WTC11 (cell line): ENCODE data around the gene METTL25B. TPM values are rescaled to one million over a fixed set of nuclear protein-coding genes. Genes with fewer than 3 reads are reported as not detected.

Experiments used
- ATAC-seq: fragments of 200-7000 bp; cut with Tn5 transposase; 2 replicates; pipeline ENCODE4 v1.10.0; 2021; ENCODE audit warnings: mild to moderate bottlenecking, moderate library complexity
- Bru-seq: library from RNA; stranded (reverse); fragments of 400-500 nt; gene quantifications from one replicate; lab custom pipeline; 2021; lab: Mats Ljungman, UMichigan
- CTCF ChIA-PET: fragments of 300-600 bp; sonication (Branson Sonifier 250); formaldehyde crosslinking; loops from one replicate; lab custom pipeline; 2021; ENCODE audit warnings: antibody characterized with exemption; lab: Charles Lee
- POLR2A ChIA-PET: fragments of 350-600 bp; sonication (Branson Sonifier 250); formaldehyde crosslinking; loops from one replicate; lab custom pipeline; 2021; ENCODE audit warnings: antibody characterized with exemption; lab: Charles Lee
- DNase-seq: peaks from one replicate; pipeline ENCODE4 v3.0.0; 2021; ENCODE audit warnings: low spot score
- H3K27ac Mint-ChIP-seq: 2 replicates; pipeline ENCODE4 v1.8.0; 2021; ENCODE audit warnings: mixed read lengths
- H3K27me3 Mint-ChIP-seq: 2 replicates; pipeline ENCODE4 v1.8.0; 2021; ENCODE audit warnings: low read depth, mild to moderate bottlenecking, moderate library complexity, mixed read lengths
- H3K36me3 Mint-ChIP-seq: 2 replicates; pipeline ENCODE4 v1.8.0; 2021; ENCODE audit warnings: mixed read lengths
- H3K4me1 Mint-ChIP-seq: 2 replicates; pipeline ENCODE4 v1.8.0; 2022; ENCODE audit warnings: mixed read lengths
- H3K4me3 Mint-ChIP-seq: 2 replicates; pipeline ENCODE4 v1.8.0; 2021; ENCODE audit warnings: mild to moderate bottlenecking, moderate library complexity, mixed read lengths
- H3K9me3 Mint-ChIP-seq: 2 replicates; pipeline ENCODE4 v1.8.0; 2021; ENCODE audit warnings: mixed read lengths
- ARID4B ChIP-seq: sonication (generic); formaldehyde crosslinking; IDR thresholded peaks from 2 replicates; pipeline ENCODE4 v1.8.0; 2023; ENCODE audit warnings: missing genetic modification reagents, mild to moderate bottlenecking, borderline replicate concordance
- CBFB ChIP-seq: sonication (generic); formaldehyde crosslinking; IDR thresholded peaks from 2 replicates; pipeline ENCODE4 v1.8.1; 2022; ENCODE audit warnings: mild to moderate bottlenecking, low read depth, missing genetic modification reagents
- CDX4 ChIP-seq: fragments of 250-450 bp; sonication (Bioruptor Pico); IDR thresholded peaks from 2 replicates; pipeline ENCODE4 v1.9.0; 2021; ENCODE audit warnings: moderate library complexity, mild to moderate bottlenecking, inconsistent platforms, borderline replicate concordance
- E2F4 ChIP-seq: sonication (generic); formaldehyde crosslinking; IDR thresholded peaks from 2 replicates; pipeline ENCODE4 v1.8.1; 2022; ENCODE audit warnings: low read depth, mild to moderate bottlenecking, moderate library complexity, missing genetic modification reagents, borderline replicate concordance
- E2F5 ChIP-seq: sonication (generic); formaldehyde crosslinking; IDR thresholded peaks from 2 replicates; pipeline ENCODE4 v1.8.1; 2022; ENCODE audit warnings: mild to moderate bottlenecking, moderate library complexity, missing genetic modification reagents
- FOXP1 ChIP-seq: sonication (generic); formaldehyde crosslinking; IDR thresholded peaks from 2 replicates; pipeline ENCODE4 v1.8.0; 2022; ENCODE audit warnings: missing genetic modification reagents, mild to moderate bottlenecking, moderate library complexity, borderline replicate concordance
- FOXP4 ChIP-seq: sonication (generic); formaldehyde crosslinking; IDR thresholded peaks from 2 replicates; pipeline ENCODE4 v1.8.0; 2022; ENCODE audit warnings: mild to moderate bottlenecking, missing genetic modification reagents
- GRHL2 ChIP-seq: fragments of 250-450 bp; sonication (Bioruptor Pico); IDR thresholded peaks from 2 replicates; pipeline ENCODE4 v1.8.0; 2022; ENCODE audit warnings: mild to moderate bottlenecking, moderate library complexity; ENCODE audit not compliant: insufficient replicate concordance, severe bottlenecking
- HMGA2 ChIP-seq: fragments of 250-450 bp; sonication (Bioruptor Pico); IDR thresholded peaks from 2 replicates; pipeline ENCODE4 v1.4.0; 2021; ENCODE audit warnings: mild to moderate bottlenecking, moderate library complexity
- IRF1 ChIP-seq: sonication (generic); formaldehyde crosslinking; IDR thresholded peaks from 2 replicates; pipeline ENCODE4 v1.8.0; 2023; ENCODE audit warnings: missing genetic modification reagents
- JUN ChIP-seq: sonication (generic); formaldehyde crosslinking; IDR thresholded peaks from 2 replicates; pipeline ENCODE4 v1.8.0; 2023; ENCODE audit warnings: mild to moderate bottlenecking, missing genetic modification reagents
- KAT7 ChIP-seq: sonication (generic); formaldehyde crosslinking; IDR thresholded peaks from 2 replicates; pipeline ENCODE4 v1.8.1; 2023; ENCODE audit warnings: missing genetic modification reagents, mild to moderate bottlenecking, borderline replicate concordance
- MAX ChIP-seq: sonication (generic); formaldehyde crosslinking; IDR thresholded peaks from 2 replicates; pipeline ENCODE4 v1.8.0; 2022; ENCODE audit warnings: mild to moderate bottlenecking, missing genetic modification reagents
- PRRX2 ChIP-seq: fragments of 250-450 bp; sonication (Bioruptor Pico); IDR thresholded peaks from 2 replicates; pipeline ENCODE4 v1.8.0; 2021; ENCODE audit warnings: mild to moderate bottlenecking
- SMAD3 ChIP-seq: sonication (generic); formaldehyde crosslinking; IDR thresholded peaks from 2 replicates; pipeline ENCODE4 v1.8.0; 2022; ENCODE audit warnings: missing genetic modification reagents, mild to moderate bottlenecking, borderline replicate concordance
- SP1 ChIP-seq: sonication (generic); formaldehyde crosslinking; conservative IDR thresholded peaks from 2 replicates; pipeline ENCODE4 v1.8.1; 2022; ENCODE audit warnings: missing genetic modification reagents
- TEAD4 ChIP-seq: sonication (generic); formaldehyde crosslinking; IDR thresholded peaks from 2 replicates; pipeline ENCODE4 v1.8.0; 2022; ENCODE audit warnings: mild to moderate bottlenecking, missing genetic modification reagents
- USF1 ChIP-seq: sonication (generic); formaldehyde crosslinking; IDR thresholded peaks from 2 replicates; pipeline ENCODE4 v1.8.0; 2022; ENCODE audit warnings: mild to moderate bottlenecking, missing genetic modification reagents
- ZMAT4 ChIP-seq: fragments of 250-450 bp; sonication (Bioruptor Pico); IDR thresholded peaks from 2 replicates; pipeline ENCODE4 v1.9.0; 2021; ENCODE audit warnings: mild to moderate bottlenecking
- ZNF121 ChIP-seq: sonication (generic); formaldehyde crosslinking; IDR thresholded peaks from 2 replicates; pipeline ENCODE4 v1.8.0; 2023; ENCODE audit warnings: missing genetic modification reagents
- ZNF263 ChIP-seq: sonication (generic); formaldehyde crosslinking; IDR thresholded peaks from 2 replicates; pipeline ENCODE4 v1.8.1; 2022; ENCODE audit warnings: low read depth, mild to moderate bottlenecking, moderate library complexity, missing genetic modification reagents
- ZNF423 ChIP-seq: fragments of 250-450 bp; sonication (Bioruptor Pico); IDR thresholded peaks from 2 replicates; pipeline ENCODE4 v2.1.2; 2022; ENCODE audit warnings: mild to moderate bottlenecking, moderate library complexity
- long read RNA-seq, 3 experiments: library from RNA in 1 of 3; library from capped mRNA in 1 of 3; library from polyadenylated mRNA in 1 of 3; unstranded in 2 of 3; stranded (forward) in 1 of 3; transcript quantifications; one replicate each; pipeline ENCODE4 v2.0.0, GENCODE V29; 2021
- total RNA-seq: library from RNA; stranded (reverse); gene quantifications from 3 replicates; pipeline ENCODE4 v1.2.3, GENCODE V29; 2021

Gene METTL25B
- total RNA-seq (32.0 to 41.0 TPM (median 37.9 TPM) in 3 replicates), Bru-seq, nascent RNA (percentile 78 among the genes with signal in this experiment)
- long read RNA-seq, experiment 1, partial matches to known transcripts, result 3 of 15 reads
- long read RNA-seq, experiment 1, other reads (novel, unspliced or antisense), result 9 of 15 reads
- long read RNA-seq, experiment 2, transcript RRNAD1-201 (8 exons, 2,254 nt), result major isoform, 8 of 33 reads
- long read RNA-seq, experiment 2, partial matches to known transcripts, result 5 of 33 reads
- long read RNA-seq, experiment 2, other reads (novel, unspliced or antisense), result 16 of 33 reads
- long read RNA-seq, experiment 3, partial matches to known transcripts, result 0 of 7 reads
- long read RNA-seq, experiment 3, other reads (novel, unspliced or antisense), result 3 of 7 reads

- no peaks in the 10 kb centered on the region for H3K27me3 Mint-ChIP-seq
- CTCF ChIA-PET, result interaction anchor here (0.6 to 9.5 kb wide), 20 partner anchors 13 to 1967 kb away, joined by 3 to 682 read pairs (median 8); partner anchors contain the start of genes CRABP2, HDGF, INSRR and LRRC71
- H3K4me3 Mint-ChIP-seq, result no peak within 1 kb of the TSS
Observed at GRCh38 chr1:156727926-156728598, at the start of gene METTL25B. METTL25B (plus strand) TSS chr1:156728469; CDS start chr1:156729105, 636 bp downstream.

More at GRCh38 chr1:156727926-156728598, at the start of gene METTL25B:
- DNase-seq (peak; percentile 81), ATAC-seq (peak; percentile 63)
- POLR2A ChIA-PET, result interaction anchor here (0.6 to 5.3 kb wide), 16 partner anchors 13 to 226 kb away, joined by 3 to 57 read pairs (median 4); partner anchors contain the start of genes CRABP2, HDGF, MRPL24 and PRCC
- Mint-ChIP-seq H3K4me1 (peaks cover 14% of the 10 kb centered on the region), H3K27ac (peak within 1 kb of the TSS; percentile 99), H3K36me3 (peaks cover 20% of the 10 kb centered on the region), H3K9me3 (no peaks in the 10 kb centered on the region)
- TF ChIP-seq FOXP4 (CRISPR knock-in tag) (no peak), FOXP1 (CRISPR knock-in tag) (no peak), JUN (no peak), ZNF121 (no peak), TEAD4 (CRISPR knock-in tag) (no peak), GRHL2 (CRISPR knock-in tag) (no peak), HMGA2 (CRISPR knock-in tag) (no peak), CBFB (CRISPR knock-in tag) (no peak), PRRX2 (CRISPR knock-in tag) (no peak), SP1 (CRISPR knock-in tag) (no peak), IRF1 (no peak), CDX4 (CRISPR knock-in tag) (no peak), KAT7 (CRISPR knock-in tag) (0 out of 2 replicates have a peak, but pooled peaks have one; percentile 4), ZNF263 (CRISPR knock-in tag) (no peak), ARID4B (CRISPR knock-in tag) (peak; percentile 31; the same call in 1 of the 2 replicates), SMAD3 (CRISPR knock-in tag) (no peak), E2F4 (CRISPR knock-in tag) (no peak), USF1 (CRISPR knock-in tag) (peak; percentile 31; the same call in 1 of the 2 replicates), ZMAT4 (CRISPR knock-in tag) (no peak), MAX (CRISPR knock-in tag) (peak; percentile 45; the same call in 1 of the 2 replicates), E2F5 (CRISPR knock-in tag) (peak; percentile 88; the same call in 1 of the 2 replicates), ZNF423 (CRISPR knock-in tag) (no peak)
